Right lobe of liver (tissue), 4 donors: Measurements from ENCODE around the gene SORBS2.

Experiments
- CTCF ChIP-seq, 4 donors: fragments of 200-600 bp in 3 of 4; fragments of 450-650 bp in 1 of 4; IDR thresholded peaks; one replicate each; pipeline versions ENCODE4 v1.5.1 to v1.8.0; 2016 to 2022; ENCODE audit warnings: antibody characterized with exemption in 4 of 4, mild to moderate bottlenecking in 2 of 4
- POLR2A ChIP-seq: fragments of 450-650 bp; IDR thresholded peaks from one replicate; pipeline ENCODE4 v1.6.1; 2017; ENCODE audit warnings: antibody characterized with exemption, mild to moderate bottlenecking
- donor health status: DM: no; HTN: no; CAD: no.
- donor health status: DM: no; HTN: no; CAD: no.
- donor health status: DM: no; HTN: yes; CAD: no.

- no peak for TF ChIP-seq CTCF (IDR thresholded peaks at IDR 0.05)
- TF ChIP-seq POLR2A: no peak
Measured at GRCh38 chr4:185598846-185599552, 213.0 kb downstream of the SORBS2 start.
